Activated CD8-positive, alpha-beta T cell treated with anti-CD3 and anti-CD28 coated beads for 36 hours (primary cell): ENCODE results near the gene MRPL4. TPM values are rescaled to one million over a fixed set of nuclear protein-coding genes. Genes with fewer than 3 reads are reported as not detected.

Source experiments
- ATAC-seq: fragments of 200-7000 bp; cut with Tn5 transposase; one replicate; pipeline ENCODE4 v1.10.0; 2021; ENCODE audit warnings: mild to moderate bottlenecking, moderate library complexity
- CTCF ChIA-PET: fragments of 350-600 bp; sonication (Branson Sonifier 250); formaldehyde crosslinking; loops from one replicate; lab custom pipeline; 2021; ENCODE audit warnings: antibody characterized with exemption; lab: Charles Lee
- POLR2A ChIA-PET: fragments of 350-600 bp; sonication (Branson Sonifier 250); formaldehyde crosslinking; loops from one replicate; lab custom pipeline; 2021; ENCODE audit warnings: antibody characterized with exemption; lab: Charles Lee
- DNase-seq: peaks from one replicate; pipeline ENCODE4 v3.0.0-alpha.2; 2020
- H3K27ac Mint-ChIP-seq: one replicate; pipeline ENCODE4 v1.8.0; 2021; ENCODE audit warnings: mild to moderate bottlenecking, mixed read lengths
- H3K27me3 Mint-ChIP-seq: one replicate; pipeline ENCODE4 v1.8.0; 2021; ENCODE audit warnings: mixed read lengths
- H3K36me3 Mint-ChIP-seq: one replicate; pipeline ENCODE4 v1.8.0; 2021; ENCODE audit warnings: low read depth, mixed read lengths
- H3K4me1 Mint-ChIP-seq: one replicate; pipeline ENCODE4 v1.8.0; 2021; ENCODE audit warnings: low read depth, mixed read lengths
- H3K4me3 Mint-ChIP-seq: one replicate; pipeline ENCODE4 v1.8.0; 2021; ENCODE audit warnings: mild to moderate bottlenecking, moderate library complexity, mixed read lengths
- H3K9me3 Mint-ChIP-seq: one replicate; pipeline ENCODE4 v1.8.0; 2021; ENCODE audit warnings: mixed read lengths
- intact Hi-C: fragments of 100-400 bp; cut with micrococcal nuclease; formaldehyde crosslinking; loops from one replicate; pipeline ENCODE4 v1.10.0; 2022
- total RNA-seq, 2 experiments: library from RNA; stranded (reverse); gene quantifications; one replicate each; pipeline ENCODE4 v1.2.3, GENCODE V29; 2021
- TF ChIP-seq, protein P1 (sequence below): fragments of 200-600 bp; IDR thresholded peaks from one replicate; pipeline ENCODE4 v1.8.0; 2022; ENCODE audit warnings: antibody characterized with exemption, mild to moderate bottlenecking

MRPL4 gene
- total RNA-seq, 2 experiments from 2014 or later, result 151 to 153 TPM

- intact Hi-C loops, result no loop called here
- no peak overlapping the region for H3K27ac Mint-ChIP-seq
- POLR2A ChIA-PET, result interaction anchor here (1.0 to 1.6 kb wide), 4 partner anchors 12 to 43 kb away, joined by 3 to 8 read pairs (median 4); partner anchors contain the start of gene DNMT1
Observed at GRCh38 chr19:10207026-10207425, 45.0 kb upstream of the MRPL4 start.

DNA sequence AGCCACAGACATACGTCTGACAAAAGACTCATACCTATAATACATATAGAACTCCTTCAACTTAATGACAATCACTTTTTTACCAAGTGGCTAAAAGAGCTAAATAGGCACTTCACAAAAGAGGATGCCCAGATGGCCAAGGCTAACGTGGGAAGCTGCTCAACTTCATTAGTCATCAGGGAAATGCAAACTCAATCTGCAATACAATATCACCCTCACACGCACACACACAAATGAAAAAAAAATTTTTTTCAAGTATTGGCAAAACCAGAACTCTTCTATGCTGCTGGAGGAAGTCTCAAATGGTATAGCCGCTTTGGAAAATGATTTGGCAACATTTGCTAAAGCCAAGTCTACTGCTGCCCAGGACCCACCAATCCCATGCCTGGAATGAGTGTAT is 42.7 kb upstream of the MRPL4 start:
- no peaks in the 10 kb centered on the region for H3K27me3 Mint-ChIP-seq
- H3K36me3 Mint-ChIP-seq, result peaks cover 2% of the 10 kb centered on the region
- H3K27ac Mint-ChIP-seq, result no peak overlapping the region
- ATAC-seq, result no peak
- CTCF ChIA-PET, result interaction anchor here (2.2 to 4.4 kb wide), 2 partner anchors 11 to 41 kb away, joined by 6 to 18 read pairs; no protein-coding TSS in a partner anchor
- DNase-seq, result no peak
- TF ChIP-seq, protein P1, sequence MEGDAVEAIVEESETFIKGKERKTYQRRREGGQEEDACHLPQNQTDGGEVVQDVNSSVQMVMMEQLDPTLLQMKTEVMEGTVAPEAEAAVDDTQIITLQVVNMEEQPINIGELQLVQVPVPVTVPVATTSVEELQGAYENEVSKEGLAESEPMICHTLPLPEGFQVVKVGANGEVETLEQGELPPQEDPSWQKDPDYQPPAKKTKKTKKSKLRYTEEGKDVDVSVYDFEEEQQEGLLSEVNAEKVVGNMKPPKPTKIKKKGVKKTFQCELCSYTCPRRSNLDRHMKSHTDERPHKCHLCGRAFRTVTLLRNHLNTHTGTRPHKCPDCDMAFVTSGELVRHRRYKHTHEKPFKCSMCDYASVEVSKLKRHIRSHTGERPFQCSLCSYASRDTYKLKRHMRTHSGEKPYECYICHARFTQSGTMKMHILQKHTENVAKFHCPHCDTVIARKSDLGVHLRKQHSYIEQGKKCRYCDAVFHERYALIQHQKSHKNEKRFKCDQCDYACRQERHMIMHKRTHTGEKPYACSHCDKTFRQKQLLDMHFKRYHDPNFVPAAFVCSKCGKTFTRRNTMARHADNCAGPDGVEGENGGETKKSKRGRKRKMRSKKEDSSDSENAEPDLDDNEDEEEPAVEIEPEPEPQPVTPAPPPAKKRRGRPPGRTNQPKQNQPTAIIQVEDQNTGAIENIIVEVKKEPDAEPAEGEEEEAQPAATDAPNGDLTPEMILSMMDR, result no peak
- intact Hi-C loops, result no loop called here
- H3K4me1 Mint-ChIP-seq, result no peaks in the 10 kb centered on the region
- H3K9me3 Mint-ChIP-seq, result peaks cover 5% of the 10 kb centered on the region
- H3K4me3 Mint-ChIP-seq, result no peak overlapping the region
- POLR2A ChIA-PET, result no interaction called here

More at GRCh38 chr19:10207026-10207425, 45.0 kb upstream of the MRPL4 start:
- DNase-seq (no peak), ATAC-seq (no peak)
- CTCF ChIA-PET, result interaction anchor here (1.1 to 4.4 kb wide), 2 partner anchors 22 to 43 kb away, joined by 5 to 18 read pairs; no protein-coding TSS in a partner anchor
- H3K4me3 Mint-ChIP-seq, result no peak overlapping the region
- no peaks in the 10 kb centered on the region for H3K4me1 Mint-ChIP-seq
- peaks cover 5% of the 10 kb centered on the region for H3K9me3 Mint-ChIP-seq
- TF ChIP-seq, protein P1, result no peak
- no peaks in the 10 kb centered on the region for H3K27me3 Mint-ChIP-seq
- H3K36me3 Mint-ChIP-seq, result peaks cover 2% of the 10 kb centered on the region

GRCh38 chr19:10211061-10211460 is 41.0 kb upstream of the MRPL4 start:
- ATAC-seq, result no peak
- intact Hi-C loops, result no loop called here

GRCh38 chr19:10211691-10212090 is 40.3 kb upstream of the MRPL4 start:
- no peak for ATAC-seq
- H3K4me3 Mint-ChIP-seq, result no peak overlapping the region
- H3K36me3 Mint-ChIP-seq, result peaks cover 2% of the 10 kb centered on the region
- intact Hi-C loops, result no loop called here
- H3K27ac Mint-ChIP-seq, result no peak overlapping the region
- DNase-seq, result no peak
- ChIA-PET CTCF (interaction anchor here (0.7 to 1.4 kb wide), 2 partner anchors 8 to 168 kb away, joined by 3 read pairs; no protein-coding TSS in a partner anchor), POLR2A (interaction anchor here (0.6 kb wide), 2 partner anchors 85 to 92 kb away, joined by 3 read pairs; partner anchors contain the start of gene EIF3G)
- TF ChIP-seq, protein P1, result no peak
- no peaks in the 10 kb centered on the region for H3K4me1 Mint-ChIP-seq
- H3K27me3 Mint-ChIP-seq, result no peaks in the 10 kb centered on the region
- peaks cover 5% of the 10 kb centered on the region for H3K9me3 Mint-ChIP-seq

More at GRCh38 chr19:10211061-10211460, 41.0 kb upstream of the MRPL4 start:
- Mint-ChIP-seq H3K36me3 (peaks cover 2% of the 10 kb centered on the region), H3K9me3 (peaks cover 5% of the 10 kb centered on the region), H3K4me3 (no peak overlapping the region), H3K27me3 (no peaks in the 10 kb centered on the region), H3K4me1 (no peaks in the 10 kb centered on the region), H3K27ac (no peak overlapping the region)
- CTCF ChIA-PET, result interaction anchor here (0.7 to 2.2 kb wide), 6 partner anchors 9 to 178 kb away, joined by 3 to 6 read pairs (median 3); no protein-coding TSS in a partner anchor
- no peak for DNase-seq
- TF ChIP-seq, protein P1, result no peak
- POLR2A ChIA-PET, result interaction anchor here (0.6 to 1.4 kb wide), 3 partner anchors 16 to 92 kb away, joined by 3 to 6 read pairs (median 3); partner anchors contain the start of genes DNMT1 and EIF3G

- TF ChIP-seq, protein P1, result no peak
- no peaks in the 10 kb centered on the region for H3K36me3 Mint-ChIP-seq
- no peak overlapping the region for H3K4me3 Mint-ChIP-seq
- H3K4me1 Mint-ChIP-seq, result peaks cover 6% of the 10 kb centered on the region
- no peaks in the 10 kb centered on the region for H3K27me3 Mint-ChIP-seq
- ChIA-PET POLR2A (interaction anchor here (1.2 kb wide), 1 partner anchor 21 kb away, joined by 5 read pairs; no protein-coding TSS in a partner anchor), CTCF (interaction anchor here (1.3 to 2.1 kb wide), 5 partner anchors 13 to 44 kb away, joined by 3 to 6 read pairs (median 5); no protein-coding TSS in a partner anchor)
- no peaks in the 10 kb centered on the region for H3K9me3 Mint-ChIP-seq
- DNase-seq, result no peak
- no peak for ATAC-seq
- no peak overlapping the region for H3K27ac Mint-ChIP-seq
- intact Hi-C loops, result no loop called here
Observed at GRCh38 chr19:10214784-10215183, 37.2 kb upstream of the MRPL4 start.
